ENCODE results near the gene KERA.

Gene KERA

GRCh38 chr12:91100906-91101305 lies 43.1 kb upstream of the KERA start:
- no peak for TF ChIP-seq CTCF (IDR thresholded peaks at IDR 0.05; ENCODE audit: control insufficient read depth, extremely low read depth, insufficient read depth)
- H3K4me3 ChIP-seq (ENCODE audit: low read depth, low read length) = no peak overlapping the region
- DNase-seq (ENCODE audit: low read depth) = no peak

- DNase-seq (ENCODE audit: low read depth) = no peak
- no peak for TF ChIP-seq CTCF (IDR thresholded peaks at IDR 0.05; ENCODE audit: control insufficient read depth, extremely low read depth, insufficient read depth)
- no peak overlapping the region for H3K4me3 ChIP-seq (ENCODE audit: low read depth, low read length)
Observed at GRCh38 chr12:91099836-91100235, 42.0 kb upstream of the KERA start.

- no peak for DNase-seq (ENCODE audit: low read depth)
- H3K4me3 ChIP-seq (ENCODE audit: low read depth, low read length) = no peak overlapping the region
Observed at GRCh38 chr12:91099341-91099740, 41.5 kb upstream of the KERA start.

GRCh38 chr12:91098941-91099340 lies 41.1 kb upstream of the KERA start:
- no peak for DNase-seq (ENCODE audit: low read depth)

More at GRCh38 chr12:91099341-91099740, 41.5 kb upstream of the KERA start:
- no peak for TF ChIP-seq CTCF (IDR thresholded peaks at IDR 0.05; ENCODE audit: control insufficient read depth, extremely low read depth, insufficient read depth)

GRCh38 chr12:91098461-91098860 lies 40.6 kb upstream of the KERA start:
- no peak for DNase-seq (ENCODE audit: low read depth)
- TF ChIP-seq CTCF (IDR thresholded peaks at IDR 0.05; ENCODE audit: control insufficient read depth, extremely low read depth, insufficient read depth) = no peak

More at GRCh38 chr12:91098941-91099340, 41.1 kb upstream of the KERA start:
- TF ChIP-seq CTCF (IDR thresholded peaks at IDR 0.05; ENCODE audit: control insufficient read depth, extremely low read depth, insufficient read depth) = no peak
- H3K4me3 ChIP-seq (ENCODE audit: low read depth, low read length) = no peak overlapping the region

GRCh38 chr12:91094957-91095356 lies 37.1 kb upstream of the KERA start:
- no peak for TF ChIP-seq CTCF (IDR thresholded peaks at IDR 0.05; ENCODE audit: control insufficient read depth, extremely low read depth, insufficient read depth)
- no peak for DNase-seq (ENCODE audit: low read depth)

More at GRCh38 chr12:91098461-91098860, 40.6 kb upstream of the KERA start:
- H3K4me3 ChIP-seq (ENCODE audit: low read depth, low read length) = no peak overlapping the region

GRCh38 chr12:91094032-91094662 lies 36.3 kb upstream of the KERA start:
- no peak for DNase-seq (ENCODE audit: low read depth)
- TF ChIP-seq CTCF (IDR thresholded peaks at IDR 0.05; ENCODE audit: control insufficient read depth, extremely low read depth, insufficient read depth) = no peak
- H3K4me3 ChIP-seq (ENCODE audit: low read depth, low read length) = no peak overlapping the region

More at GRCh38 chr12:91094957-91095356, 37.1 kb upstream of the KERA start:
- H3K4me3 ChIP-seq (ENCODE audit: low read depth, low read length) = no peak overlapping the region
